Type B pancreatic cell (in vitro differentiated cells): ENCODE results near the gene NECAB3. TPM values are rescaled to one million over a fixed set of nuclear protein-coding genes. Genes with fewer than 3 reads are reported as not detected.

Experiments used
- DNase-seq: peaks from one replicate; pipeline ENCODE4 v3.0.0; 2021; ENCODE audit warnings: mixed read lengths; ENCODE audit not compliant: unreplicated experiment; ENCODE audit errors: extremely low spot score
- H3K27ac Mint-ChIP-seq: 2 replicates; pipeline ENCODE4 v1.8.0; 2021; ENCODE audit warnings: mild to moderate bottlenecking, mixed read lengths
- H3K27me3 Mint-ChIP-seq: 2 replicates; pipeline ENCODE4 v1.8.0; 2021; ENCODE audit warnings: mixed read lengths
- H3K36me3 Mint-ChIP-seq: 2 replicates; pipeline ENCODE4 v1.8.0; 2021; ENCODE audit warnings: mixed read lengths
- H3K4me1 Mint-ChIP-seq: one replicate; pipeline ENCODE4 v1.8.0; 2021; ENCODE audit warnings: mixed read lengths; ENCODE audit not compliant: unreplicated experiment
- H3K4me3 Mint-ChIP-seq: 2 replicates; pipeline ENCODE4 v1.8.0; 2021; ENCODE audit warnings: mild to moderate bottlenecking, mixed read lengths
- H3K9me3 Mint-ChIP-seq: 2 replicates; pipeline ENCODE4 v1.8.0; 2021; ENCODE audit warnings: mixed read lengths
- total RNA-seq: library from RNA; stranded (reverse); gene quantifications from 2 replicates; pipeline ENCODE4 v1.2.1, GENCODE V29; 2021; ENCODE audit warnings: low replicate concordance
- TF ChIP-seq, protein P1 (sequence below): fragments of 200-600 bp; sonication (generic); conservative IDR thresholded peaks from 2 replicates; pipeline ENCODE4 v1.5.0; 2021; ENCODE audit warnings: antibody characterized with exemption, mild to moderate bottlenecking

The NECAB3 gene
- total RNA-seq, 1 donor from 2014 or later: 68.2 TPM

GRCh38 chr20:33693741-33694638 is 19.8 kb upstream of the NECAB3 start:
- peak overlapping the region; percentile 68 for H3K27ac Mint-ChIP-seq
- no peak for DNase-seq
- H3K4me1 Mint-ChIP-seq: peaks cover 18% of the 10 kb centered on the region
- H3K36me3 Mint-ChIP-seq: no peaks in the 10 kb centered on the region
- H3K9me3 Mint-ChIP-seq: no peaks in the 10 kb centered on the region
- TF ChIP-seq, protein P1, sequence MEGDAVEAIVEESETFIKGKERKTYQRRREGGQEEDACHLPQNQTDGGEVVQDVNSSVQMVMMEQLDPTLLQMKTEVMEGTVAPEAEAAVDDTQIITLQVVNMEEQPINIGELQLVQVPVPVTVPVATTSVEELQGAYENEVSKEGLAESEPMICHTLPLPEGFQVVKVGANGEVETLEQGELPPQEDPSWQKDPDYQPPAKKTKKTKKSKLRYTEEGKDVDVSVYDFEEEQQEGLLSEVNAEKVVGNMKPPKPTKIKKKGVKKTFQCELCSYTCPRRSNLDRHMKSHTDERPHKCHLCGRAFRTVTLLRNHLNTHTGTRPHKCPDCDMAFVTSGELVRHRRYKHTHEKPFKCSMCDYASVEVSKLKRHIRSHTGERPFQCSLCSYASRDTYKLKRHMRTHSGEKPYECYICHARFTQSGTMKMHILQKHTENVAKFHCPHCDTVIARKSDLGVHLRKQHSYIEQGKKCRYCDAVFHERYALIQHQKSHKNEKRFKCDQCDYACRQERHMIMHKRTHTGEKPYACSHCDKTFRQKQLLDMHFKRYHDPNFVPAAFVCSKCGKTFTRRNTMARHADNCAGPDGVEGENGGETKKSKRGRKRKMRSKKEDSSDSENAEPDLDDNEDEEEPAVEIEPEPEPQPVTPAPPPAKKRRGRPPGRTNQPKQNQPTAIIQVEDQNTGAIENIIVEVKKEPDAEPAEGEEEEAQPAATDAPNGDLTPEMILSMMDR: no peak
- H3K4me3 Mint-ChIP-seq: no peak overlapping the region
- H3K27me3 Mint-ChIP-seq: no peaks in the 10 kb centered on the region

- no peaks in the 10 kb centered on the region for H3K27me3 Mint-ChIP-seq
- H3K36me3 Mint-ChIP-seq: no peaks in the 10 kb centered on the region
- H3K9me3 Mint-ChIP-seq: no peaks in the 10 kb centered on the region
- TF ChIP-seq, protein P1: no peak
- H3K4me1 Mint-ChIP-seq: peaks cover 18% of the 10 kb centered on the region
- no peak overlapping the region for H3K27ac Mint-ChIP-seq
- no peak for DNase-seq
- no peak overlapping the region for H3K4me3 Mint-ChIP-seq
These were observed 19.1 kb upstream of the NECAB3 start for GRCh38 chr20:33693289-33693688.

GRCh38 chr20:33689973-33690372 is 15.7 kb upstream of the NECAB3 start:
- Mint-ChIP-seq H3K27ac (no peak overlapping the region), H3K27me3 (no peaks in the 10 kb centered on the region)

DNA sequence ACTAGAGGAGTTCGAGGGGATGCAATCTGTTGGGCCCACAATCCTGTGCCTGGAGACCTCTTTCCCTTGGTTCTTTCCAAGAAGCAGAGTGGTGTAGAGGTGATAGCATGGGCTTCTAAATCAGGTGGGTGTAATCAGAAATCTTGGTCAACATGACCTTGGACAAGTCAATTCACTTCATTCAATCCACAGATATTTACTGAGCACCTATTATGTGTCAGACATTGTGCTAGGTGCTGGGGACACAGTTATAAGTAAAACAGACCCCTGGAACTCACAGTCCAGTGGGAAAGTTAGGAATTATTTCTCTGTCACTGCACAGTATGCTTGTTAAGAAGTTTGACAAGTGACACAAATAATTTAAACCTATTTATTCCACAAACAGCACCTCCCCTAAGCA is 15.3 kb upstream of the NECAB3 start:
- Mint-ChIP-seq H3K27ac (no peak overlapping the region), H3K4me3 (no peak overlapping the region), H3K9me3 (no peaks in the 10 kb centered on the region), H3K36me3 (no peaks in the 10 kb centered on the region), H3K27me3 (no peaks in the 10 kb centered on the region), H3K4me1 (peaks cover 24% of the 10 kb centered on the region)
- TF ChIP-seq, protein P1: no peak
- no peak for DNase-seq

More at GRCh38 chr20:33689973-33690372, 15.7 kb upstream of the NECAB3 start:
- TF ChIP-seq, protein P1: no peak
- Mint-ChIP-seq H3K36me3 (no peaks in the 10 kb centered on the region), H3K9me3 (no peaks in the 10 kb centered on the region), H3K4me3 (no peak overlapping the region), H3K4me1 (peaks cover 22% of the 10 kb centered on the region)
- DNase-seq: no peak

DNA sequence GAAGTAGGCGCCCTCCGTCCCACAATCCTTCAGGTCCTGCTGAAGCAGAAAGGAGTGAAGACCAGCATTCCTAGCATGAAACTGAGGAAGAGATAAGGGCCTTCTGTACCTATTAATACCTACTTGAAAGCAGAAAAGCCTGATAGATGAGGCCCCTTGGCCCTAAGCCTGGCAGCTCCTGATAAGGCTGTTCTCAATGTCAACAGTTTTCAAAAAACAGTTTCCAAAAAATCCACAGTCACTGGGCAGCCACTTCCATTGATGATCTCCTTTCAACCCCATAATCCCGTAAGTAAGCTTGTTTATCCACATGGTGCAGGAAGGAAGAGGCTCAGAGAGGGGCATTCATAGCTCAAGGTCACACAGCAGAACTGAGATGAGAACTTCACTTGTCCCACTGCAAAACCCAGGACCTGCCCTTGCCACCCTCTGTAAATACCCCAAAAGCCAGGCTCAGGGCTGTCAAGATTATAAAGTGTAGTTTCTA is 14.8 kb upstream of the NECAB3 start:
- H3K4me1 Mint-ChIP-seq: peaks cover 19% of the 10 kb centered on the region
- no peak overlapping the region for H3K27ac Mint-ChIP-seq
- TF ChIP-seq, protein P1: no peak
- H3K9me3 Mint-ChIP-seq: no peaks in the 10 kb centered on the region
- H3K27me3 Mint-ChIP-seq: no peaks in the 10 kb centered on the region
- no peak for DNase-seq
- H3K36me3 Mint-ChIP-seq: no peaks in the 10 kb centered on the region
- H3K4me3 Mint-ChIP-seq: no peak overlapping the region
